RWPE1 (cell line): ENCODE results near the gene RACGAP1.

Experiments
- CTCF ChIA-PET: fragments of 350-600 bp; sonication (Branson Sonifier 250); formaldehyde crosslinking; extraction: SDS; loops from one replicate; lab custom pipeline; 2021; lab: Yijun Ruan, JAX
- POLR2A ChIA-PET: fragments of 400-600 bp; formaldehyde crosslinking; extraction: SDS; loops from one replicate; lab custom pipeline; 2020; ENCODE audit warnings: antibody characterized with exemption; ENCODE audit not compliant: low non-redundant PET; lab: Yijun Ruan, JAX
- DNase-seq: peaks from one replicate; pipeline ENCODE4 v3.0.0; 2012; ENCODE audit warnings: low spot score
- H3K27ac ChIP-seq: fragments of 450-650 bp; 2 replicates; pipeline ENCODE4 v1.5.1; 2017
- CTCF ChIP-seq: fragments of 450-650 bp; conservative IDR thresholded peaks from 2 replicates; pipeline ENCODE4 v1.5.1; 2017; ENCODE audit warnings: low read depth, mild to moderate bottlenecking

The RACGAP1 gene

GRCh38 chr12:50057000-50057841 lies 31.9 kb upstream of the RACGAP1 start, which contains the start of gene ASIC1:
Gene ASIC1 (plus strand): TSS chr12:50057596. CDS start chr12:50058767, 1,171 bp downstream.
- ChIA-PET CTCF (interaction anchor here (0.5 to 3.2 kb wide), 9 partner anchors 13 to 222 kb away, joined by 3 to 9 read pairs (median 4); no protein-coding TSS in a partner anchor), POLR2A (no interaction called here)
- peak; percentile 68 for DNase-seq
- no peak for TF ChIP-seq CTCF
- peak within 1 kb of the TSS; percentile 60 for H3K27ac ChIP-seq

- CTCF ChIA-PET: interaction anchor here (0.6 to 3.2 kb wide), 18 partner anchors 8 to 472 kb away, joined by 3 to 12 read pairs (median 4); no protein-coding TSS in a partner anchor
- H3K27ac ChIP-seq: peak overlapping the region; percentile 15; the same call in 1 of the 2 replicates
- DNase-seq: no peak
- POLR2A ChIA-PET: no interaction called here
- no peak for TF ChIP-seq CTCF
Observed at GRCh38 chr12:50056639-50056976, 31.3 kb upstream of the RACGAP1 start.

GRCh38 chr12:50055831-50056638 lies 30.7 kb upstream of the RACGAP1 start:
- ChIA-PET CTCF (interaction anchor here (0.6 to 3.2 kb wide), 17 partner anchors 9 to 922 kb away, joined by 3 to 12 read pairs (median 4); no protein-coding TSS in a partner anchor), POLR2A (no interaction called here)
- H3K27ac ChIP-seq: peak overlapping the region; percentile 15; the same call in 1 of the 2 replicates
- TF ChIP-seq CTCF: peak; percentile 96
- peak; percentile 79 for DNase-seq

- TF ChIP-seq CTCF: no peak
- ChIA-PET CTCF (interaction anchor here (0.5 kb wide), 1 partner anchor 21 kb away, joined by 3 read pairs; no protein-coding TSS in a partner anchor), POLR2A (no interaction called here)
- no peak overlapping the region for H3K27ac ChIP-seq
- DNase-seq: no peak
Observed at GRCh38 chr12:50053583-50053982, 28.3 kb upstream of the RACGAP1 start.

GRCh38 chr12:50052964-50053363 lies 27.7 kb upstream of the RACGAP1 start:
- no peak overlapping the region for H3K27ac ChIP-seq
- TF ChIP-seq CTCF: no peak
- ChIA-PET CTCF (no interaction called here), POLR2A (no interaction called here)
- DNase-seq: no peak

GRCh38 chr12:50052544-50052943 lies 27.2 kb upstream of the RACGAP1 start:
- ChIA-PET CTCF (no interaction called here), POLR2A (no interaction called here)
- H3K27ac ChIP-seq: no peak overlapping the region
- TF ChIP-seq CTCF: no peak
- no peak for DNase-seq
